GM21381 (cell line): ENCODE measurements around the gene PRR36.

Source experiments
- ATAC-seq: cut with Tn5 transposase; IDR thresholded peaks from one replicate; pipeline ENCODE4 v1.9.1; 2021; ENCODE audit warnings: mild to moderate bottlenecking, moderate library complexity; ENCODE audit not compliant: unreplicated experiment

PRR36 gene

GRCh38 chr19:7873304-7874075, 700 bp downstream of the PRR36 start:
- no peak for ATAC-seq

DNA sequence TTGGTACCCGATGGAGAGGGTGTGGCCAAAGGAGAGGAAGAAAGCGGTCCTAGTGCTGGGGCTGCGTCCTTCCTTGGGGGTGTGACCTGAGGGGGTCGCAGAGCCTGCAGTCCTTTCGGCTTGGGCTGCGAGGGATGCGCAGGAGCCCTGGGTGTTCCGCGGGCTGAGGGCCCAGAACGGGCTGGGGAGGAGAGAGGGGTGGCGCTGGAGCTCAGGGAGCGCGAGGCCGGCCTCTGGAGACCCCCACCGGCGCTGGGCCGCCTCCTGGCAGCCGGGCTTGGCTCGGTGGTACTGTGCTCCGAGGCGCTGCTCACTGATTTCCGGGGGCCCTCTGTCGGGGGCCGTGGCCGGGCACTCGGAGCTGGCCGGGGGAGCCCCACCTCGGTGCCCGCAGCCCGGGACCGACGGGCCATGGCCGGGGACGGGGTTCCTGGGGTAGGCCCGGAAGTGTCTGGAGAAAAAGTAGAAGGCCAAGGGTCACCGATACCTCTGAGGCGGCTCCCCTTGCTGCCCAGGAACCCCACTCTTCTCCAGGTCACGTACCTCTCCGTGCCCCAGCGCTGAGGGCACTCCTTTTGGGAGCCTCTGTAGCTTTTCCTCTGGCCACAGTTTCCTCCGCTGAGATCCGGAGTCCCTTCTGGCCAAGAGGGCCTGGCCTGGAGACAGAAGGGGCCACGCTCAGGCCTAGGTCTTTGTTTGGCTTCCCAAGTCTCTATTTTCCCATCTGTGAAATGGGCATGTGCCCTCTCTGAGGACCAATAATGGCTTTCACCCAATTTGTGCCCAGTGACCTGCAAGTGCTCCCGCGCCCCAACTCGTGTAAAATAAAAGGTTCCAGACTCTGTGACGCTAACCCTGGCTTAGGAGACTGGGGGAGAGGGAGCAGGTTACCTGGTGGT, 1.6 kb downstream of the PRR36 start:
- ATAC-seq = no peak

- no peak for ATAC-seq
Observed at GRCh38 chr19:7871437-7872305, 2.5 kb downstream of the PRR36 start.

- ATAC-seq = no peak
Observed at GRCh38 chr19:7870571-7871436, 3.4 kb downstream of the PRR36 start.

DNA sequence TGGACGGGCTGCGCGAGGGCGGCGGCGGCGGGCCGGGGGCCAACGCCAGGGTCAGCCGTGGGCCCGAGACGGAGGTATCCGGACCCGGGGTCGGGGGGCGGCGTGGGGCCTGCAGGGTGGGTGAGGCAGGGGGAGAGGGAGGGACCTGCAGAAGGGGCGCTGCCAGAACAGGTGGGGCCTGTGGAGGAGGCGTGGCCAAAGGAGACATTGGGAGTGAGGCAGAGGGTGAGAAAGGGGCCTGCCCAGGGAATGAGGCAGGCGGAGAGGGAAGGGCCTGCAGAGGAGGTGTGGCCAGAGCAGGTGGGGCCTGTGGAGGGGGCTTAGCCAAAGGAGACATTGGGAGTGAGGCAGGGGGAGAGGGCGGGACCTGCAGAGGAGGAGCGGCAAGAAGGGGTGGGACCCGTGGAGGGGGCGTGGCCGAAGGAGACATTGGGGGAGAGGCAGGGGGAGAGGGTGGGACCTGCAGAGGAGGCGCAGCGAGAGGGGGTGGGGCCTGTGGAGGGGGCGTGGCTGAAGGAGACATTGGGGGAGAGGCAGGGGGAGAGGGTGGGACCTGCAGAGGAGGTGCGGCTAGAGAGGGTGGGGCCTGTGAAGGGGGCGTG, 4.2 kb downstream of the PRR36 start:
- ATAC-seq = no peak

DNA sequence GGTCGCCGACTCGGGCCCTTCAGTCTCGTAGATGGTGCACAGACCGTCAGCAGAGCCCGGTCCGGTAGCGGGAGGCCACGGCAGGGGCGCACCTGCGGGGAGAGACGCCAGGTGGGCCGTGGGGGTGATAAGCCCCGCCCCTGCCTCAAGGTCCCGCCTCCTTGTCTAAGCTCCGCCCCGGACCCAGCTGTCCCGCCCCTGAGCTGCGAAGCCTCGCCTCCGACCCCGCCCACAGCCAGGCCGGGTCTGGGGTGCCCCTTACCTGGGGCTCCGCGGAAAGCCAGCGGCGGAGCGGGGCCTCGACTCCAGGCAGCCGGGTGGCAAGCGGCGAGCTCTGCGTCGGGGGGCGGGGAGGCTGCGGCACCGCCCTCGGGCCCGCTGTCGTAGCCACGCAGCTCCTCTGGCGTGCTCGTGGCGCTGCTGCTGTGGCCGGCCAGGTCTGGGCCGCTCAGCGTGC, 4.7 kb downstream of the PRR36 start:
- ATAC-seq = peak; percentile 41

DNA sequence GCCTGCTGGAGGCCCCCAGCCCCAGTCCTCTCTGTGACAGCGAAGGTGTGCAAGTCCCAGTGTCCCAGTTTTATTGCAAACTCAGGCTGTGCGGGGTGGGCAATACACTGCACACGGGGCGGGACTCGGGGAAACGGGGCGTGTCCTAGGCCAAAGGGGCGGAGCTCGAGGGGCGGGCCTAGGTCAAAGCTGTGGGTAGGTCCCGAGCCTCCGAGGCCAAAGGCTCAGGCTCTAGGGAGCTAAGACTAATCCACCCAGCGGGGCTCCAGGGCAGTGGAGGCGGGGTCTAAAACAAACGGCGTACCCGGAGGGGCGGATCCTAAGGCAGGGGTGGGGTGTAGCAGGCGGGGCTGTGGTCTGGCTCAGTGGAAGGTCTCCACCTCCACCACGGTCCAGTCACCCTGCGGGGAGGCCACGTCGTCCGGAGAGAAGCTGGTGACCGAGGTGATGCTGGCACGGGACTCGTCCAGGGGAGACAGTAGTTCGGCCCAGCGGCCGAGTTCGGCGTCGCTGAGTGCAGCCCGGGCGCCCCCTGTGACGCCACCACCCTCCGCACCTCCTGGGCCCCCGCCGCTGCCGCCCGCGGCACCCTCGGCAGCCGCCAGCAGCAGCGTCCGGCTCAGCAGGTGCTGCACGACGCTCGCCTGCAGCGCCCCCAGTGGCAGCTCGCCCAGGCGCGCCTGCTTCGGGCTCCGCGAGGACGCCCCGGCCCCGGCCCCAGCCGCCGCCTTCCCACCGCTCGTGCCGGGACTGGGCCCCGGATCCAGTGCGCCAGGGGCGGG, 5.3 kb downstream of the PRR36 start:
- ATAC-seq = peak; percentile 57

DNA sequence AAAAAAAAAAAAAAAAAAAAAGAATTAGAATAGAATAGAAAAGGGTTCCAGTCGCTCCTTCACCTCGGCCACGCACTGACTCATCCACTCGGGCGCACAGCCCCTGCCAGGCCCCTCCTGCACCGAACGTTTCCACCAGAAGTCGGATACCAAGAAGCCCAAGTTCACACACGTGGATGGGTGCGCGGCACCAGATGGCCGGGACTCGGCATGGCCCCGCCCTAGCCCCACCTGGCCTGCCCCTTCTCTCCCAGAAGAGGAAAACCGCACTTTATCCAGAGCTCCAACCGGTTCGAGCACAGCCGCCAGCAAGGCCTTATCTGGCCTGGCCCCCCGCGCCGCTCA, 5.9 kb downstream of the PRR36 start:
- no peak for ATAC-seq

- no peak for ATAC-seq
Observed at GRCh38 chr19:7867092-7867844, 6.9 kb downstream of the PRR36 start.

DNA sequence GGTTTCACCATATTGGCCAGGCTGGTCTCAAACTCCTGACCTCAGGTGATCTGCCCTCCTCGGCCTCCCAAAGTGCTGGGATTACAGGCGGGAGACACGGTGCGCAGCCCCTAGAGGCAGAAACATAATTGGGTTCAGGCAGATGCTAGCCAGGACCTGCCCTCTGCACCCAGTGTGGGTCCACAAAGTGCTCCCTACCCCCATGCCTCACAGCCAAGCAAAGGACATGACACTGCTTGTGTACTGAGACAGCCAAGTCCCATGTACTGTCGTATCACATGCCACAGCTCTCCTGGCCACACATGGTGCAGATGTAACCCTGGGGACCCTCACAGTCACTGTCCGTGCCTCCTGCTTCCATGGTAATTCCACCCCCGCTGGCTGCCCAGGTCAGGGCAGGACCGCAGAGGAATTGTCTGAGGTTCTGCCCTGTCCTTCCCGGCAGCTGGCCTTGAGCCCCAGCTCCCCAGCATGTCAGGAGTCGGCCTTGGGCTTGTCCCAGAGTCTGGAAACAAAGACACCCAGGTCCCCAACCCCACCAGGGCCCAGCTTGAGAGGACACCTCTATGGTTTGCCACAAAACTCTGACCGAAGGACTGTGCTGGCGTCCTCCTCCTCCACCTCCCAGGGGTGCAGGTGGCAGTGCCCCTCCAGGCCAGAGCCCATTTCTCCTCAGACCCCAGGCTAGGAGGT, 7.6 kb downstream of the PRR36 start:
- no peak for ATAC-seq

GRCh38 chr19:7865262-7865911, 8.8 kb downstream of the PRR36 start:
- ATAC-seq = no peak

DNA sequence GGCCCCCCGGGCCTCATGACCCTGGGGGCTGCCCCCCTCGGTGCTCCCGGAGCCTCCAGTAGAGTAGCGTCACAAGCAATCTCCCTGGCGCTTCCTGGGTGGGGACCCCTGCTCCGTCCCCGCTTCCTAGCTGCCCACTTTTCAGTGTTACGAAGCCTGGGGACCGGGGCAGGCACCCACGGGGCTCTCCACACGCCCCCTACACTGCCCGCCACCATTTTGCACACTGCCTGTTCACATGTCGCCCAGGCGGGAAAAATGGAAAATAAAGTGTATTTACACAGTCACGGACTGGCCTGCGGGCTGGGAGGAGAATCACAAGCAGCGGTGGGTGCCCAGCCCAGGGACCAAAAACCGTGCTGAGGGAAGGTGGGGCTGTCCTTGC, 9.5 kb downstream of the PRR36 start:
- no peak for ATAC-seq

- no peak for ATAC-seq
Observed at GRCh38 chr19:7863971-7864689, 10.1 kb downstream of the PRR36 start.

DNA sequence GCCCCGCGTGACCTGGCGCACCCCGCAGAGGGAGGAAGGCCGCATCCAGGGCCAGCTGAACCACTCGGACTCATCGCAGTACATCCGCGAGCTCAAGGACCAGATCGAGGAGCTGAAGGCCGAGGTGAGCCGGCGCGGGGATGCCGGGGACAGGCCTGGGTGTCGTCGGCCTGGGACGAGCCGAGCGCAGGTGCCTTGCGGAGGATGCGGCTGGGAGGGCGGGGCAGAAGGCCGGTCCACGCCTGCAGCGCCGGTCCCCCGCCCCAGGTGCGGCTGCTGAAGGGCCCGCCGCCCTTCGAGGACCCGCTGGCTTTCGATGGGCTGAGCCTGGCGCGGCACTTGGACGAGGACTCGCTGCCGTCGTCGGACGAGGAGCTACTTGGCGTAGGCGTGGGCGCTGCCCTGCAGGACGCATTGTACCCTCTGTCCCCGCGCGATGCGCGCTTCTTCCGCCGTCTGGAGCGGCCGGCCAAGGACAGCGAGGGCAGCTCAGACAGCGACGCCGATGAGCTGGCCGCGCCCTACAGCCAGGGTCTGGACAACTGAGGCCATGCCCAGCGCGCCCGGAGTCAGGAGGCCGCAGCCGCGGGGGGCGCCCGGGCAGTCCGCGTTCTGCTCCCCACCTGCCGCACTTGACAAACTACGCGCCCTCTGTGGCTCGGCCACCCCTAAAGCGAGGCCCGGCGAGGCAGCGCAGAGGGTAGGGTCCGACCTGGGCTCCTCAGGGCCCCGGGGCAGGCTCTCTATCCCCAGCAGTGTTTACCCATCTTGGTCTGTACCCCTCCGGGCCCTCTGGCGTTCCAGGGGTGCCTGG, 10.8 kb downstream of the PRR36 start:
- no peak for ATAC-seq

GRCh38 chr19:7862413-7862951, 11.7 kb downstream of the PRR36 start:
- no peak for ATAC-seq
